ENCODE results near the gene TMEM41B.

- TF ChIP-seq CTCF (optimal IDR thresholded peaks at IDR 0.05 in 1 of 3, IDR thresholded peaks at IDR 0.05 in 1 of 3, conservative IDR thresholded peaks at IDR 0.05 in 1 of 3; ENCODE audit: extremely low read depth in 1 of 3, insufficient read depth in 2 of 3, low read length in 3 of 3) (no peak), EZH2 (IDR thresholded peaks at IDR 0.05; ENCODE audit: low read length) (no peak)
Observed at GRCh38 chr11:9315078-9315688, 790 bp upstream of the TMEM41B start.

Measured in keratinocyte (primary cell).